Measurements from ENCODE around the gene FSIP1. TPM values are rescaled to one million over a fixed set of nuclear protein-coding genes. Genes with fewer than 3 reads are reported as not detected.

Gene FSIP1
- total RNA-seq, 4 donors from 2014 or later, result 0.20 to 1.5 (median 0.42) TPM

DNA sequence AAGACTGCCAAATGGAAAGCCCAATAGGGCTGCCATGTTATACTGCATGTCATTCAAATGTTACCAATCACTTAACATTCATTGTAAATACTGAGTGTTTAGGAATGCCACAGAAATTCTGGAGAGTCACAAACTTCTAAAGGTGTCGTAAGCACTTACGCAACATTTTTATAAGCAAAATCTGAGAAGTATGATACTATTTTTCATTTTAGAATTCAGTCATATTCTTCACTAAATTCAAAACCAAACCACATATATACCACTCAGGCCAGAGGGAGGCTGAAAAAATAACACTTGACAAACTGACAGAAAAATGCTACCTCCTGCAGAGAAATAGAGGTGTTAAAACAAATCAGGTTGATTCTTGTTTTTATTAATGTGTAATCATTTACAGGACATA lies 112.0 kb downstream of the FSIP1 start:
- WGBS, 2 donors, result 98 to 99% methylated on average over 2 of the region's 2 CpGs
- H3K4me1 ChIP-seq, result peaks cover 0 to 7% (median 3%) of the 10 kb centered on the region in 4 donors
- TF ChIP-seq EP300 (IDR thresholded peaks at IDR 0.05) (no peak), POLR2A (IDR thresholded peaks at IDR 0.05) (no peak), CTCF (IDR thresholded peaks at IDR 0.05) (no peak)

GRCh38 chr15:39669661-39670060 lies 113.0 kb downstream of the FSIP1 start:
- 65 to 66% methylated on average over 2 of the region's 2 CpGs for WGBS, 2 donors
- Histone ChIP-seq H3K36me3 (no peaks in the 10 kb centered on the region), H3K4me3 (no peak overlapping the region), H3K9me3 (no peaks in the 10 kb centered on the region), H3K27me3 (no peaks in the 10 kb centered on the region), H3K27ac (no peak overlapping the region), H3K4me1 (peaks cover 0 to 7% (median 3%) of the 10 kb centered on the region in 4 donors)
- no peak for DNase-seq (ENCODE audit: low spot score in 2 of 2)
- no peak for TF ChIP-seq POLR2A (IDR thresholded peaks at IDR 0.05)
- no peak for TF ChIP-seq CTCF (IDR thresholded peaks at IDR 0.05)
- TF ChIP-seq EP300 (IDR thresholded peaks at IDR 0.05), result no peak

More for the DNA sequence above, 112.0 kb downstream of the FSIP1 start:
- Histone ChIP-seq H3K27ac (no peak overlapping the region), H3K4me3 (no peak overlapping the region), H3K27me3 (no peaks in the 10 kb centered on the region), H3K9me3 (no peaks in the 10 kb centered on the region), H3K36me3 (no peaks in the 10 kb centered on the region)
- no peak for DNase-seq (ENCODE audit: low spot score in 2 of 2)

- no peaks in the 10 kb centered on the region for H3K27me3 ChIP-seq
- H3K9me3 ChIP-seq, result no peaks in the 10 kb centered on the region
- H3K27ac ChIP-seq, result no peak overlapping the region
- no peak overlapping the region for H3K4me3 ChIP-seq
- TF ChIP-seq POLR2A (IDR thresholded peaks at IDR 0.05) (no peak), CTCF (IDR thresholded peaks at IDR 0.05) (no peak), EP300 (IDR thresholded peaks at IDR 0.05) (no peak)
- no peak for DNase-seq (ENCODE audit: low spot score in 2 of 2)
- 0 to 47% methylated on average over 1 of the region's 1 CpG for WGBS, 2 donors
- H3K4me1 ChIP-seq, result peaks cover 0 to 7% (median 3%) of the 10 kb centered on the region in 4 donors
- no peaks in the 10 kb centered on the region for H3K36me3 ChIP-seq
Observed at GRCh38 chr15:39669241-39669640, 113.4 kb downstream of the FSIP1 start.

DNA sequence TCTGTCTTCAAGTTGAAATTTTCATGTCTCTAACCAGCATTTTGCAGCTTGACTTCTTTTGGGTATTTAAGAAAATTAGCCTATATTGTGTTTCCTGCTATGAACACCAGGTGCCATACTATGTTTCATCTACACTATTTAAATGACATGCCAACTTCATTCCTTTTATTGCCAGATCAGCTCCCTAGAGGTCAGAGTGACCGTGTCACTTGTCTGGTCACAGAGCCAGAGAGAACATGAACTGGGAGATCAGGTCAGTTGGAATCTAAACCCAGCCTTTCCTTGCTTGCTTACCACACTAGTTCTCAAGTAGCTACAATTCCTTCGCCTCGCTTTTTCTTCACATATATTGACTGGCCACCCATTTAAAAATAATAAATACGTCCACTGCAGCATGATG lies 114.2 kb downstream of the FSIP1 start:
- Histone ChIP-seq H3K27ac (no peak overlapping the region), H3K4me3 (no peak overlapping the region), H3K27me3 (no peaks in the 10 kb centered on the region), H3K36me3 (no peaks in the 10 kb centered on the region), H3K9me3 (no peaks in the 10 kb centered on the region), H3K4me1 (peaks cover 0 to 8% (median 3%) of the 10 kb centered on the region in 4 donors)
- no peak for TF ChIP-seq EP300 (IDR thresholded peaks at IDR 0.05)
- TF ChIP-seq POLR2A (IDR thresholded peaks at IDR 0.05), result no peak
- no peak for TF ChIP-seq CTCF (IDR thresholded peaks at IDR 0.05)
- DNase-seq (ENCODE audit: low spot score in 2 of 2), result no peak
- WGBS, 2 donors, result 94 to 97% methylated on average over 4 of the region's 4 CpGs

DNA sequence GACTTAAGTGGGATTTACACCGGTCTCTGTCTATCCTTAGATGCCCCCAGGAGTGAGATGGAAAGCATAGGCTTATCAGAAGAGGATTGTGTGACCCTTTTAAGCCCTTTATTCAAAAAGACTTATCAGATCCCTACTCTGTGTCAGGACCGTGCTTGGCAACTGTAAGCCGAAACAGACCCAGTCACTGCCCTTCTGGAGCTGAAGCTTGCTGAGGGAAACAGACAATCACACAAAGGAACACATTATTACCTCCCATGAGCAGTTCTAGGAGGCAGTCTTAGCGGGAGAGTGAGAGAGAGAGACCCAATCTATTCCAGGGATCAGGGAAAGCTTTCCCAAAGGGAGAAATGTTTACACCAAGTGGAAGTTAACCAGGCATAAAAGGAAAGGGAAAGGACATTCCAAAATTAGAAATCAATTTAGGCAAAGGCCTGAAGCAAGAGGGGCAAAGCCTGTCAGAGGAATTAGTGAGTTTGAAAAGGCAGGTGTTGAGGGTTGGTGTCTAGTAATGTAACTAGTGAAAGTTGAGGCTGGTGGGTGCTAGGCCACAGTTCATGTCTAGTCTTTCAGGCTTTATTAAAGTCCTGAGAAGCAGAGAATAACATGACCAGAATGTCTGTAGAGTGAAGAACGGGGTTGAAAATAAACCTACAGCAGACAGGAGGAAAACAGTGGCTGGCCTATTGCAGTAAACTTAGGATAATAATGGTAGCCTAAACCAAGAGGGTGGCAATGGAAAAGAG lies 115.1 kb downstream of the FSIP1 start:
- Histone ChIP-seq H3K9me3 (no peaks in the 10 kb centered on the region), H3K36me3 (no peaks in the 10 kb centered on the region), H3K27ac (no peak overlapping the region), H3K27me3 (no peaks in the 10 kb centered on the region), H3K4me1 (peaks cover 0 to 8% (median 3%) of the 10 kb centered on the region in 4 donors), H3K4me3 (no peak overlapping the region)
- 90% methylated on average over 5 of the region's 5 CpGs for WGBS, 2 donors
- no peak for DNase-seq (ENCODE audit: low spot score in 2 of 2)
- TF ChIP-seq CTCF (IDR thresholded peaks at IDR 0.05) (no peak), EP300 (IDR thresholded peaks at IDR 0.05) (no peak), POLR2A (IDR thresholded peaks at IDR 0.05) (no peak)

All from tibial nerve (tissue), 4 donors.